ENCODE results near the gene RNF225.

DNA sequence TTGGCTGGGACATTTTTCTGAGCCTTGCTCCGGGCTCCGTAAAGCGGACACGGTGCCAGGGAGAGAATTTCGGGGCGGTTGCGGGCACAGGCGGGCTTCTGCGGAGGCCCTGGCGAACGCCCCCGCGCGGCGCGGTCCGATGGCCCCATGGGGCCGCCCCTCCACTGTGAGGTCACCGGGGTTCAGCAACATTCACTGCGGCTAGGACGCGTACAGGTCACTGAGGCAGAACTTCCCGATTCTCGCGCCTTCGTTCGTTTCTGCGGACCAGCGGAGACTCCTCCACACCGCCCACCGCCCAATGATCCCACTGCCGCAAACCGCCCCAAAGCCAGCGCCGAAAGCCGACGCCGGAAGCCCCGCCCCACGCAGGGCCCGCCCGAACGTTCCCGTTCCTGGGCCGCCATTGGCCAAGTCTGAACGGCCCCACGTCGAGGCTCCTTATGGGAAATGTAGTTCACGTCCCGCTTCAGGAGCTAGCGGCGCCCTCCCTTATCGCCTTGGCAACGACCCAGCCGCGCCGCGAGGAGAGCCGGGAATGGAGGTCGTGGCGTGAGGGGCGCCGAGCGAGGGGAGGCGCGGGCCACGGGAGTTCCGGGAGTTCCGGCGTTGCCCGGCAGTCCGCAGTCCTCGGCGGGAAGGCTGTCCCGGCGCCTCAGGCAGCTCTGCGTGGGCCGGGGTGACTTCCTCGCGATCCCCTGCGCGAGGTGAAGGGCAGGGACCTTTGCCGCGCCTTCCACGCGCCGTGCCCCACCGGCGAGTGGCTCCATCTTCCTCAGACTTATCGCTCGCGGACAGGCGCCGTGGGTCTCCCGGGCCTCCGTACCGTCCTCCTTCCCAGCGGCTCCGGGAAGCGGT is 12.9 kb downstream of the RNF225 start, which contains the start of gene ZNF584:
- TF ChIP-seq POLR2A (IDR thresholded peaks at IDR 0.05) (peak; percentile 38 to 66), EP300 (IDR thresholded peaks at IDR 0.05) (no peak)
